NCI-H446 treated with DMSO at 0.1 percent for 48 hours (cell line): Measurements from ENCODE around the gene ZNF576.
"Not testable (repeated sequence)": the region's sequence is repeated elsewhere in the genome, so short reads cannot be mapped to it uniquely, and the experiment has no call there.

Experiments
- DNase-seq: peaks from one replicate; lab custom pipeline; 2025; lab: John Stamatoyannopoulos, UW

Gene ZNF576

DNA sequence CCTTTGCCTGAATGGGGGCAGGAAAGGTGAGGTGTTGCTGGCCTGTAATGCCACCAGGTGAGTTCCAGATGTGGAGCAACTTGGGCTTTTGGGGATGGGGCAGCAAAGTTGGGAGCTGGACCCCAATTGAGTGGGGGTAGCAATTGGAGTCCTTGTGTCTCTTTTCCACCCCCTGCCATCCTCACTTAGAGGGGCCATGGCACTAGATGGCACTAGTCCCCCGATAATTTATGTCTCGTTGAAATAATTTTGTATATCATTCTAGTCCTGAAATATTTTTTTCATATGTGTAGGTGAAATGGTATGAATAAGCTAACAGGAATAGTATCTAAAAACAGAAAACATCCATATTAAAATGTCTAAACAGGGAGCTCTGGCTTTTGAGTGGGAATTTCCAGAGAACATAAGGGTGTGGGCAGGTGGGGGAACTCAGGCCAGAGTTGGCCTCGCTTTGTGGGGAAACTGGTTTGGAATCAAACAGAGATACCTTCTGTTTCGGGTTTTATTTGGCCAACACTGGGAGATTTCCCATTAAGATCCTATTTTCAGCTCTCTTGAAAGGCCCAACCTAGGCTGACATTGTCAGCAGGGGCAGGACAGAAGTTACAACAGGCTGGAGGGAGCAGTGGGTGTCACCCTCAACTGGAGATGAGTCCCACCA lies 3.4 kb downstream of the ZNF576 start:
- DNase-seq: no peak

DNA sequence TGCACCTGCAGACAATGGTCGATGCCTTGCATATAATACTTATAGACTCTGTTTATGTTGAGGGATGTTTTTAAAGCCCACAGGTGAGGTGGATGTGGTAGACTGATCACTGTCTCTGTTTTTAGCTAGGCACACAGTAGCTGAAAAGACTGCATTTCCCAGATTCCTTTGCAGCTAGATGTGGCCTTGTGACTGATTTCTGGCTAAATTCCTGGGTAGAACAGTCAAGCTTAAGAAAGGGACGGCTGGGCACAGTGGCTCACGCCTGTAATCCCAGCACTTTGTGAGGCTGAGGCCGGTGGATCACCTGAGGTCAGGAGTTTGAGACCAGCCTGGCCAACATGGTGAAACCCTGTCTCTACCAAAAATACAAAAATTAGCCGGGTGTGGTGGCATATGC lies 3.9 kb downstream of the ZNF576 start:
- DNase-seq: not testable (repeated sequence)

DNA sequence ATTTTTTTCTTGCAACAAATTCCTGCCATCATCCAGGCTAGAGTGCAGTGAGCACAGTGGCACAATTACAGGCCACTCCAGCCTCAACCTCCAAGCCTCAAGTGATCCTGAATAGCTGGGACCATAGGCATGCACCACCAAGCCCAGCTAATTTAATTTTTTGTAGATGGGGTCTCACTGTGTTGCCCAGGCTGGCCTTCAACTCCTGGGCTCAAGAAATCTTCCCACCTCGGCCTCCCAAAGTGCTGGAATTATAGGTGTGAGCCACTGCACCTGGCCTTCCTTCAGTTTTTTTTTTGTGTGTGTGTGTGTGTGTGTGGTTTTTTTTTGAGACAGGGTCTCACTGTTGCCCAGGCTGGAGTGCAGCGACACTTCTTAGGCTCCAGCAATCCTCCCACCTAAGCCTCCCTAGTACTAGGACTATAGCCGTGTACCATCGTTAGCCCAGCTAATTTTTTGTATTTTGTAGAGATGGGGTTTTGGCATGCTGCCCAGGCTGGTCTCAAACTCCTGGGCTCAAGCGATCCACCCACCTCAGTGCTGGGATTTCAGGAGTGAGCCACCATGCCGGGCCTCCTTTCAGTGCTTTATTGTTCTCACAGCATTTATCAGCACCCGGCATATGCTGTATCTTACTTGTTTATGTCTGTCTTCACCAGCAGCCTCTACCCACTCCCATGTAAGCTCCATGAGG lies 9.6 kb downstream of the ZNF576 start:
- no peak for DNase-seq

DNA sequence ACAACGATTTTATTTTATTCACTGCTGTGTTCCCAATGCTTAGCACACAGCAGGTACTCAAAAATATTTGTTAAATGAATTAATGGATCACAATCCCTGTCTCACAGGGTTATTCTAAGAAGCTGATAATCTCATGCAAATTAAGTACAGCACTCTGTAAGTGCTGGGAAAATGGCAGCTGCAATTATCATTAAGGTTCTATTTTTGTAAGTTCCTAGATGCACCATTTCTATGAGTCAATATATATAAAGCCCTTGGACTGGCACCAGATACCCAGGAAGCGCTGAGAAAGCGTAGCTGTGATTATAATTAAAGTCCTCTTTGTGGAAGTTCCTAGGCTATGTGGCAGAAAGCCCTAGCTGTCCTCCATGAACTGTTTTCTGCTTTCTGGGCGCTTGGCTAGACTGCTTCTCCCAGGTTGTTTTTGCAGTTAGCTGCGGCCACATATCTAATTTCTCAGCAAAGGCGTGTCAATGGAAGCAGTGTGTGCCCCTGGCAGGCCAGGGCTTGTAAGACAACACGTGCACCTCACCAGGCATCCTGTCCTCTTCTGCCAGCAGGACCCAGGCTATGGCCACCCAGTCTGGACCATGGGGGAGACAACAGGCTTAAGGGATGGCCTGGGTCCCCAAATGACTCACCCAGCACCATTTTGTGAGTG lies 10.3 kb downstream of the ZNF576 start:
- DNase-seq: no peak

DNA sequence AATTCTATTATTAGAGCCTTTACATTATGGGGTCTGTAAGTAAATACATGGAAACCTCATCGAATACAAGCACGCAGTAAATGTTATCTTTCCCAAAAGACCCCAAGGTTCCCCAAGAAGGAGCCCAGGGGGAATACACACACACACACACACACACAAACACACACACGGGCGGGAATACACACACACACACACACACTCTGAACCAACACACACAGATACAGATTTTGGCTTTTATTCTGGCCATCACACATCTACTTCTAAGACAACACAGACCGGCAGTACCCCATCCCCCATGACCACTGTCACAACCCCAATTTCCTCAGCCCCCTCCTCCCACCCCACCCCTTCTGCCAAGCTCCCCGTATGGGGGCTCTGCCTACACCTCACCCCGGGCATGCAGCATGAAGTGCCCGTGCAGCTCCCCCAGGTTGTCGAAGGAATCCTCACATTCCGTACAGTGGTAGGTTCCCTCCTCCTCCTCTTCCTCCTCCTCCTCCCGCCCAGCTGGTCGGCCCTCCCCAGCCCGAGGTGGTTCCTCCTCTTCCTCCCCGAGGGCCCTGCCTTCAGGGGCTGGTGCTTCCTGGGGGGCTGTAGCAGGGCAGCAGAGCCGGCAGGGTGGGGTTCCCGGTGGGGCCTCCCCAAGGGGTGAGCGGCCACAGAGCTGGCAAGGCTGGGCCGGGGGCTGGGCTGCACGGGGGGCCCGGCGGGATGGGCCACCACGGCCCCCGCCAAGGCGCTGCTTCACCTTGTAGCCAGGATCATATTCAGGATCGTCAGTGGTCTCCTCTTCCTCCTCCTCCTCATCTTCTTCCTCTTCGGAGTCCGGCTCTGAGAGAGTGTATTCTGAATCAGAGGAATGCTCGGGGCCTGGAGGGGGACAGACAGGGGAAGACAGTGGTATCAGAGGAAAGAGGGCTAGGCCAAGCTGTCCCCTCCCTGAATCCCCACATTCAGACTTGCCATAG lies 11.1 kb downstream of the ZNF576 start:
- no peak for DNase-seq

DNA sequence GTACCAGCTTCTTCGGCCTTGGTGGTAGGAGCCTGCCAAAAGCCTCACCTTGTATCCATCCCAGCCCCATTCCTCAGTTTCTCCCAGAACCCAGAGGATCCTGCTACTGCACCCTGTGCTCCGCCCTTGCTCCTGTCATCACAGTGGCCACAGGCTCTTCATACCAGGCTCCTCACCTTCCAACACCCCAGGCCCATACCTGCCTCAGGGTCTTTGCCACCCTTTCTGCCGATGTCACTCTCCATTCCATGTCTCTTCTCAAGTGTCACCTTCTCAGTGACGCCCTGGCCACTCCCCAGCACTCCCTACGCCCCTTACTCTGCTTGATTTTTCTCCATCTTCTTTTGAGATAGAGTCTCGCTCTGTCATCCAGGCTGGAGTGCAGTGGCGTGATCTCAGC lies 13.5 kb downstream of the ZNF576 start:
- no peak for DNase-seq

DNA sequence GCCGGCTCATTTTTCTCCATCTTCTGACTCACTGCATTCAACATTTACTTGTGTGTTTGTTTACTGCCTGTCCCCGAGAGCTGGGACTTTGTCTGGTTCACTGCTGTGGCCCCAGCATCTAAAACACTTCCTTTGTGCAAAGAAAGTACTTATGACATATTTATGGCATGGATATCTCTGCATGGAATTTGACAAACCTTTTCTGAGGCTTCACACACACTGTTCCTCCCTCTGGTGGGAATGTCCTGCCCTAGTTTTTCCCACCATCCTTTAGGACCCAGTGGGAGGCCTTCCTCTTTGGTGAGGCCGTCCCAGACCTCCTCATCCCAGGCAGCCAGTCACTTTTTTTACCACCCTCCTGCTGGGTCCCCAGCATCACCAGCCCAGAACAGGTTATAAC lies 14.1 kb downstream of the ZNF576 start:
- no peak for DNase-seq

DNA sequence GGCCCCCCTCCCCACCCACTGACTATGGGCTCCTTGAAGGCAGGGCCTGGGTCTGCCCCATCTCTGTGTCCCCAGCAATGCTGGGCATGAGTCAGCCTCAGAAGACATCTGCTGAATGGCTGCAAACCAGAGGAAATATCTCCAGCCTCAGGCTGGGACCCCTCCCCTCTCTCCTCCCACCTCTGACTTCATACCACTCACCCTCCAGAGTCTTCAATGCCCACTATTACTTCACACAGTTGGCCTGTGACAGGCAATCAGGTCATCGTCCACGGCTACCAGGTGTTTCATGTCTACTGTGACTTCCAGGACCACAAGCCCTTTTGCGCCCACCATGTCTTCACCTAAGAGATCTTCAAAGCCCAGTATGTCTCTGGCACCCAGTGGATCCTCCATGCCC lies 15.4 kb downstream of the ZNF576 start, which contains the start of gene SRRM5:
SRRM5 (plus strand) TSS at position 301 of the 400 bp plus-strand sequence; CDS start at position 335, 34 bp downstream.
- DNase-seq: no peak

DNA sequence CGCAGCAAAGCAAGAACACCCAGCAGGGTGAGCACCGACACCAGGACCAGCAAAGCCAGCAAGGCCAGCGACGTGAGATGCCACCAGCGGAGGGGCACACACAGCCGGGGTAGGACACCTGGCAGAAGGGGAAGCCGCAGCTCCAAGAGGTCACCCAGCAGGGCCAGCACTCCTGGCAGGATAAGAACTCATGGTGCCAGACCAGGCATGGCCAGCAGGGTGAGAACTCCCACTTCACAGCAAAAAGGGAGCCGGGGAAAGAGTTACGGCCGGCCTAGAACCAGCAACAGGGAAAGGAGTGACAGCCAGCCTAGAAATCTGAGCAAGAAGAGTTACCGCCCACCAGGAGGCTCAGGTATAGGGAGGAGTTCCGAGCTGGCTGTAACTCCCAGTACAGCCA lies 16.0 kb downstream of the ZNF576 start:
- no peak for DNase-seq

DNA sequence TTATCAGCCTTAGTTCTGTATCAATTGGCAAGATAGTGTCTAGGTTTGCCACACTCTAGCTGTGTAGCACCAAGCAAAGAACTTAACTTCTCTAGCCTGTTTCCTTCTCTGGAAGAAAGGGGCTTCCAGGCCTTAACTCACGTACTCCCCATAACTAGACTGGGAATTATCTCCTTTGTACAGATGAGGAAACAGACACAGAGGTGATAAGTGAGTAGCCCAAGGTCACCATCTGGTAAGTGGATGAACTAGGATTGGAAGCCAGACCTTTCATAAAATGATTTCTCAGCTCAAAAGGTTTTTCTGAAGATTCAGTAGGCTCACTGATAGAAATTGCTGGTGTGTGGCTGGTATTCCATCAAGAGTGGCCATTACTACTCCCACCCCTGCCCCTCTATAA lies 19.9 kb downstream of the ZNF576 start:
- no peak for DNase-seq

DNA sequence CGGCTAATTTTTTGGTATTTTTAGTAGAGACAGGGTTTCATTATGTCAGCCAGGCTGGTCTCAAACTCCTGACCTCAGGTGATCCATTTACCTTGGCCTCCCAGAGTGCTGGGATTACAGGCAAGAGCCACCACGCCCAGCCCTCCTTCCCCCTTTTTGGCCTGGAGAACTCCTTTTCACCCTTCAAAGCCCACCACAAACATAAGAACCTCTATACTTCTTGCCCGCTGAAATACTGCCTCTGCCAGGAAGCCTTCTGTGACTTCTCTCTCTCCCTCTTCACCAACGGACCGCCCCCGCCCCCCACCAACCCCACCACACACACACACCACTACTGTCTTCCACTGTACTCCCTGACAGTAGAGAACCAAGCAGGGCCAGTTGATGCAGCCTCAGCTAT lies 20.6 kb downstream of the ZNF576 start:
- no peak for DNase-seq

DNA sequence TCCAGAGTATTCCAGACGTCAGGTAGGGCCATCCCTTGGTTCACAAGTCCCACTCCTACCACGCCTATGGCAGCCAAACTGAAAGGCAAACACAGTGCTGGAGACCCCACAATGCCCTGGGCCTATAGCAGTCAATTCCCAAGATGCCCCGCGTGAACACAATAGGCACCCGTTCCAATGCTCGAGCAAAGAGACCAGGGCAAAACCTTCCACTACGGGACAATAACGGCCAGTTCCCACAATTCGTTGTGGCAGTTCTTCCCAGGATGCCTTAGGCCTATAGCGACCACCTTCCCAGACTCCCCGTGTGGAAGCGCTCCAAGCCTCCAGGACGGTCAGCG lies 22.5 kb downstream of the ZNF576 start:
- peak; percentile 74 for DNase-seq

DNA sequence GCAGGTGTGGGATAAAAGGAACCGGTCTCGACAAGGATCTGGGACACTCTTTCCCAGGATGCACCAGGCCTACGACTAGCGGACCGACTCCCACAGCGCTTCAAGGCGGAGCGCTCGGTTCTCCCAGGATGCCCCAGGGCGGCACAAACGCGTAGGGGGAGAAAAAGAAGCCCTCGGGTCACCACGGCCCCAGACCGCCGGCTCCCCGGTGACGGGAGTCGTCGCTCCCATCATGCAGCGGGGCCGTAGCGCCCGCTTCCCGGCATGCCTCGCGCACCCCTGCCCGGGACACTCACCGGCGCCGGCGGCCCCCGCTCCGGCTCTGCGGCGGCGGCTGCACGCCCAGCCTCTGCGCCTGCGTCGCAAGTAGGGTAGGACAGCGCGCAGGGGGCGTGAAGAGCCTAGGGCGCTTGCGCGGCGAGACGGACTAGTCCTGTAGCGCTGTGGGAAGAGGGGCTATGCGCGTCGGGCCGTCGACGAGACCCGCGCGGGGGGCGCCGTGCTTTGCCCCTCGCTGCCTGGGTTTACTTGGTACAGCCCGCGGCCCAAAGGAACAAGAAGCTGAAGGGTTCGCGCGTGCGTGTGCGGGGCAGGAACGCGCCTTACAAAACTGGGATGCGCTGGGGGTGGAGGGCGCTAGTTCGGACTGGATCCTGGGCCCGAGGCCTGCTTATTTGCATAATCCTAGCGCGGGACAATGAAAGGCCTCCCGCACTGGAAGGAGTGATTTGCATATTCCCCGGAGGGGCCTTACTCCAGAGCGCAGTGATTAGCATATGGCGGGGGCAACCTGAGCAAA lies 23.1 kb downstream of the ZNF576 start, which contains the start of gene ZNF428:
ZNF428 (minus strand) TSS at position 368 of the 799 bp plus-strand sequence. CDS start 5,325 bp downstream, outside the sequence.
- peak; percentile 95 for DNase-seq

DNA sequence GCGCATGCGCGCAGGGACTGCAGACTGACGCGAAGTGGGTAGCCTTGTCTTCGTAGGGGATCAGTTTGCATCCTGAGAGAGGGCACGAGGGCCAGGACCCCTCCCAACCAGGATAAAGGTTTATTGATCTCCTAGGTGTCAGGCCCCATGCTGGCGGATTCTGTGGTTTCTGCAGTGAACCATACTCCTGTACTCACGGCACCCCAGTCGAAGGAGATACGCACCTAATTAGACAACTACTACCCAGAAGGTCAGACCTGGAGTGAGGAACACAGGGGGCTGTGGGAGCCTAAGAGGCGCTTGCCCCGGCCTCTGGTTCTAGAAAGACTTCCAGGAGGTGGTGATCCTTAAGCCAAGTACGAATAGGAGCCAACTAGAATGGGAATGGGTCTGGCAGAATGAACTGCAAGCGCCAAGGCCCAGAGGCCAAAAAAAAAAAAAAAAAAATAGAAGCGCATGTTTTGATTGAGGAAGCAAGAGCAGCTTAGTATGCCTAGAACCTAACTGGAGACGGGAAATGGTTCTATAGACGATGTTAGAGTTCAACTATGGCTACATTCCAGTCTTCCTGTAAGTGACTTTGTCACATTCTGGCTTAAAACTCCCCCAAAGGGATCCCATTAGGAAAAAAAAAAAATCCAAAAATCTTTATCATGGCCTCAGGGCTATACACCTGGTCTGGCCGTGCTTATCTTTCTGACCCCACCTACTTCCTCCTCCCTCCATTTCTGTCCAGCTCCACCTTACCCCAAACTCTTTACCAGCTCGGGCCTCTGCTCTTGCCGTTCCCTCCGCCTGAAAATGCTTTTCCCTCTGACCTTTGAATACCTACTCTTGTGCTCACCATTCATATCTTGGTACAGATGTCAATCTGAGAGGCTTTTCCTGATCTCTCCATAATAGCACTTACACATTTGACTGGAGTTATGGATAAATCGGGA lies 23.9 kb downstream of the ZNF576 start:
- DNase-seq: no peak

DNA sequence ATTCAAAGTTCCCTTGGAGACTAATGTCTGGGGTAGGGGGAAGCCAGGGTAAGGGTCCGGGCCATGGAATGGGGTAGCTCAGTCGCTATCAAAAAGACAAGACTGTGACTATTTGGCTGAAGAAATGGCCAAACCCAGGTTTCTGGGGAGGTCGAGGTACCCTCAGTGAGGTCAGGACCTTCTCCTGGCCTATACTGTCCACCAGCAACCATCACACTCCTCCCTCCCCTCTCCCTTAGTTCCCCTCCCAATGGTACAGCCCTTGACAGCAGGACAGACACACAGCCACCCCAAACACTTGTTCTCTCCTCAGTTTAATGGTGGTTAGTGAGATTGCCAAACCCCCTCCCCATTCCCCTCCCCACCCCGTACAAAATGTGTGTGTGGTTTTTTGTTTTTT lies 25.7 kb downstream of the ZNF576 start:
- DNase-seq: no peak

DNA sequence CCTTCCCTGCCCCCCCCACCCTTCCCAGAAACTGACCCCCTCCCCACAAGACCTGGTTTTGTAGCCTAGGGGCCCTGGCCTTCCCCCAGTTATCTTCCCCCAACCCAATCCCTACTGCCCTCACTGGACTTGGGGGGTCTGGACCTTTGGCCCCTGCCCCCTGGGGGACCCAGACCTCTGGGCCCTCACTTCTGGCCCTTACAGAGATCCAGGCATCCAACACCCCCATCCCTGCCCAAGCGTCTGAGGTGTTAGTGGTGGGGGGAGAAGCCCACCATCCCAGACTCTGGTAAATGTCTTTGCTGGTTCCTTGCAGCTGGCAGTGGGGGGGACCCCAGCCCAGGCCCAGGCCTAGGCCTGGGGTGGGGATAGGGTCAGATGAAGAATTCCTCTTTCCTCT lies 26.6 kb downstream of the ZNF576 start:
- no peak for DNase-seq

DNA sequence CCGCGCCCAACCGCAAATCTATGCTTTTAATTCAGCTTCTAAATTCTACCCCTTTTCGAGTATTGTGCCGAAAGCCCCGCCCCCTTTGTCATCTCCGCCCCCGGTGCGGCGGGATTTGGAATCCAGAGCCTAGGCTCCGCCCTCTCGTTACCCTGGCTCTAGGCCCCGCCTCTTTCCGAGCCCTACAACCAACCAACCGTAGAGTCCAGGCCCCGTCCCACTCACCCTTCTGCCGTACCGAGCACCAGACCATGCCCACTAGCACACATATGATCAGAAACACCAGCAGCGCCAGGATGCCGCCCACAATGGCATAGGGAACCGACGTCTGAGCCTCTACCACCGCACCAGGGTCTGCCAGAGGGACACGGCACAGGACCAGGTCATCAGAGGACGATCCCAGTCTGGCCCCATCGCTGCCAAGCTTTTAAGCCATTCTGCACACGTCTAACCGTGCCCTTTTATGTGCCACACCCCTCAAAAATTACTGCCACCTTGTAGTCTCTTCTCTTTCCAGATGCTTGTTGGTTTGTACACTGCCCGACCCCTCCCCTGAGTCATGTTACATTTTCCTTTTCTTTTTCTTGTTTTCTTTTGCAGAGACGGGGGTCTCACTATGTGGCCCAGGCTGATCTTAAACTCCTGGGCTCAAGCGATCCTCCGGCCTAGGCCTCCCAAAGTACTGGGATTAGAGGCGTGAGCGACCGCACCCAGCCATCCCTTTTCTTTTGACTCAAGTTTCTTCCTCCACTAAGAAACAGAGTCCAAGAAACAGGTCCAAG lies 27.7 kb downstream of the ZNF576 start:
- DNase-seq: no peak

DNA sequence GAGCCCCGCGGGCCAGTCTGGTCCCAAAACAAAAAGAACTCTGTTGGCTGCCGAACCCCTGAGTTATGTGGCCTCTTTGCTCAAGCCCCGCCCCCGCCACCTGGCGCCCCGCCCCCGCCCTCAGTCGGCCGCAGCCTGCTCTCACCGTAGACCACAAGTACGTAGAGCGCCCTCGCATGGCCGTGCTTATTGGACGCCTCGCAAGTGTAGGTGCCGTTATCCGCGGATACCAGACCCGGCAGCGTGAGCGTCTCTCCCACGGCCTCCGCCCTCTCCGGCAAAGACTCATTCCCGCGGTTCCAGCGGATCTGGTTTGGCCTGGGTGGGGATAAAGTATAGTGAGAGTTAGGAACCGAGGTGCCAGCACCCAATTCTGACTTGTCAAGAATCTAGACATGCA lies 28.5 kb downstream of the ZNF576 start:
- DNase-seq: no peak

DNA sequence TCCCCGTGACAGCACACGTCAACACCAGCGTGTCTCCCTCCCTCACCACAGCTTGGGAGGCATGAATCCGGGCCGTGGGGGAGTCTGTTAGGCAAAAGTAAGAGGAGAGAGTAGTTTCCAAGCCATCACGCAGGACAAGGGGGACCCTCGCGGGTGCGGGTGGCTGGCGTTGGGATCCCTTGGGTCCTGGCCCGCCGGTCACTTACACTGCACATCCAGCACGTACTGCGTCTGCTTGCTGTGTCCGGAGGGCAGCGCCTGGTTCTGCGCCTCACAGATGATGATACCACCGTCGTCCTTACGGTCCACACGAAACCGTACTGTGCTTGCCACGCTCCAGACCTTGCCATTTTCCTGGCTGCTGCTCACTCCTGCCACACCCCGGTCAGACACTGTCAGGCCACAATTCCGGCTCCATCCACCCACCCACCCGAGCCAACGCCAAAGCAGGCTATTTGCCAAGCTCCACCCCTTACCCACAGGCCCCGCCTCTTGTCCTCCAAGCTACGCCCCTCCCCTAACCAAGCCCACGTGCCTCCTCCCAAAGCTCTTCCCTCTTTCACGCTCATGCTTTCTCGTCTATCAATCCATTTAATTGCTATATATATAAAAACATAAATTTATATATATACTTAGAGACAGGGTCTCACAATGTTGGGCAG lies 29.7 kb downstream of the ZNF576 start:
- no peak for DNase-seq
